Measurements from ENCODE around the gene BHLHE23.
"Not testable (repeated sequence)": the region's sequence is repeated elsewhere in the genome, so short reads cannot be mapped to it uniquely, and the experiment has no call there.

BHLHE23 gene

GRCh38 chr20:62962891-62963613 is 43.7 kb downstream of the BHLHE23 start:
- Histone ChIP-seq H3K79me2 (ENCODE audit: insufficient read depth, low read depth) (no peaks in the 10 kb centered on the region), H3K4me1 (ENCODE audit: low read depth, poor library complexity, severe bottlenecking) (no peaks in the 10 kb centered on the region), H3K36me3 (ENCODE audit: insufficient read depth) (no peaks in the 10 kb centered on the region), H3K9ac (no peak overlapping the region), H3K4me3 (IDR thresholded peaks at IDR 0.05; ENCODE audit: insufficient read depth, low read depth, low read length) (no peak overlapping the region), H3K4me2 (no peak overlapping the region), H3K27me3 (ENCODE audit: insufficient read depth, low read depth) (peaks cover 89% of the 10 kb centered on the region), H4K20me1 (ENCODE audit: insufficient read depth) (no peaks in the 10 kb centered on the region), H3K27ac (no peak overlapping the region), H2AFZ (ENCODE audit: low read depth) (no peak overlapping the region)
- no peak for TF ChIP-seq CTCF (conservative IDR thresholded peaks at IDR 0.05; ENCODE audit: low read depth, low read length)

- Histone ChIP-seq H3K27ac (no peak overlapping the region), H3K4me1 (ENCODE audit: low read depth, poor library complexity, severe bottlenecking) (no peaks in the 10 kb centered on the region)
- no peak for TF ChIP-seq CTCF (conservative IDR thresholded peaks at IDR 0.05; ENCODE audit: low read depth, low read length)
These were observed 44.4 kb downstream of the BHLHE23 start for GRCh38 chr20:62962221-62962879.

GRCh38 chr20:62961799-62962198 is 45.0 kb downstream of the BHLHE23 start:
- Histone ChIP-seq H3K9ac (no peak overlapping the region), H4K20me1 (ENCODE audit: insufficient read depth) (no peaks in the 10 kb centered on the region), H3K27me3 (ENCODE audit: insufficient read depth, low read depth) (peaks cover 82% of the 10 kb centered on the region)

More at GRCh38 chr20:62962221-62962879, 44.4 kb downstream of the BHLHE23 start:
- H3K79me2 ChIP-seq (ENCODE audit: insufficient read depth, low read depth): no peaks in the 10 kb centered on the region
- no peak overlapping the region for H3K4me2 ChIP-seq
- H2AFZ ChIP-seq (ENCODE audit: low read depth): no peak overlapping the region
- H3K9ac ChIP-seq: no peak overlapping the region
- H3K27me3 ChIP-seq (ENCODE audit: insufficient read depth, low read depth): peaks cover 85% of the 10 kb centered on the region
- H3K36me3 ChIP-seq (ENCODE audit: insufficient read depth): no peaks in the 10 kb centered on the region
- no peak overlapping the region for H3K4me3 ChIP-seq (IDR thresholded peaks at IDR 0.05; ENCODE audit: insufficient read depth, low read depth, low read length)
- H4K20me1 ChIP-seq (ENCODE audit: insufficient read depth): no peaks in the 10 kb centered on the region

GRCh38 chr20:62961310-62961783 is 45.4 kb downstream of the BHLHE23 start:
- Histone ChIP-seq H3K4me2 (no peak overlapping the region), H4K20me1 (ENCODE audit: insufficient read depth) (no peaks in the 10 kb centered on the region), H3K9ac (no peak overlapping the region), H3K36me3 (ENCODE audit: insufficient read depth) (no peaks in the 10 kb centered on the region), H3K4me3 (IDR thresholded peaks at IDR 0.05; ENCODE audit: insufficient read depth, low read depth, low read length) (no peak overlapping the region), H3K4me1 (ENCODE audit: low read depth, poor library complexity, severe bottlenecking) (no peaks in the 10 kb centered on the region), H2AFZ (ENCODE audit: low read depth) (no peak overlapping the region), H3K27me3 (ENCODE audit: insufficient read depth, low read depth) (peaks cover 82% of the 10 kb centered on the region), H3K27ac (no peak overlapping the region), H3K79me2 (ENCODE audit: insufficient read depth, low read depth) (no peaks in the 10 kb centered on the region)
- no peak for TF ChIP-seq CTCF (conservative IDR thresholded peaks at IDR 0.05; ENCODE audit: low read depth, low read length)

More at GRCh38 chr20:62961799-62962198, 45.0 kb downstream of the BHLHE23 start:
- no peak for TF ChIP-seq CTCF (conservative IDR thresholded peaks at IDR 0.05; ENCODE audit: low read depth, low read length)
- Histone ChIP-seq H3K36me3 (ENCODE audit: insufficient read depth) (no peaks in the 10 kb centered on the region), H3K4me1 (ENCODE audit: low read depth, poor library complexity, severe bottlenecking) (no peaks in the 10 kb centered on the region), H3K79me2 (ENCODE audit: insufficient read depth, low read depth) (no peaks in the 10 kb centered on the region), H3K27ac (no peak overlapping the region), H3K4me3 (IDR thresholded peaks at IDR 0.05; ENCODE audit: insufficient read depth, low read depth, low read length) (no peak overlapping the region), H3K4me2 (no peak overlapping the region), H2AFZ (ENCODE audit: low read depth) (no peak overlapping the region)

- not testable (repeated sequence) for H3K4me1 ChIP-seq (ENCODE audit: low read depth, poor library complexity, severe bottlenecking); H3K4me2 ChIP-seq; H3K79me2 ChIP-seq (ENCODE audit: insufficient read depth, low read depth); H3K4me3 ChIP-seq (IDR thresholded peaks at IDR 0.05; ENCODE audit: insufficient read depth, low read depth, low read length); H3K27ac ChIP-seq; H4K20me1 ChIP-seq (ENCODE audit: insufficient read depth); H2AFZ ChIP-seq (ENCODE audit: low read depth); H3K36me3 ChIP-seq (ENCODE audit: insufficient read depth); H3K9ac ChIP-seq
- peaks cover 86% of the 10 kb centered on the region for H3K27me3 ChIP-seq (ENCODE audit: insufficient read depth, low read depth)
These were observed 46.1 kb downstream of the BHLHE23 start for GRCh38 chr20:62960446-62961309.

Measured in KMS-11 (cell line).